HL-60 (cell line): ENCODE measurements around the gene WDR19.

ENCODE experiments used
- DNase-seq, 2 experiments: peaks; one replicate each; pipeline ENCODE4 v3.0.0-alpha.2; 2010 to 2020; ENCODE audit warnings: low read depth in 1 of 2, low spot score in 1 of 2
- H3K27ac ChIP-seq: fragments of 250-450 bp; sonication (Bioruptor Pico); replicated peaks from 2 replicates; pipeline ENCODE4 v1.5.1; 2020; ENCODE audit warnings: mild to moderate bottlenecking, moderate library complexity
- H3K27me3 ChIP-seq: fragments of 250-450 bp; sonication (Bioruptor Pico); 2 replicates; pipeline ENCODE4 v1.5.1; 2021; ENCODE audit warnings: mild to moderate bottlenecking, moderate library complexity; ENCODE audit not compliant: insufficient read depth, poor library complexity, severe bottlenecking
- H3K4me3 ChIP-seq: replicated peaks from 2 replicates; pipeline ENCODE4 v1.5.1; 2011; ENCODE audit warnings: mild to moderate bottlenecking, control low read depth, low read length; ENCODE audit not compliant: insufficient read depth
- GABPA ChIP-seq: IDR thresholded peaks from 2 replicates; pipeline ENCODE4 v1.6.1; 2012; ENCODE audit warnings: low read depth
- POLR2AphosphoS5 ChIP-seq: IDR thresholded peaks from 2 replicates; pipeline ENCODE4 v1.6.1; 2012; ENCODE audit warnings: low read depth
- SPI1 ChIP-seq: IDR thresholded peaks from 2 replicates; pipeline ENCODE4 v1.6.1; 2012; ENCODE audit warnings: low read depth, mild to moderate bottlenecking, borderline replicate concordance
- TF ChIP-seq, protein P1 (sequence below): IDR thresholded peaks from 2 replicates; pipeline ENCODE4 v1.6.1; 2012; ENCODE audit warnings: low read depth; ENCODE audit not compliant: insufficient replicate concordance
- TF ChIP-seq, protein P2 (sequence below): IDR thresholded peaks from one replicate; pipeline ENCODE4 v1.5.1; 2011; ENCODE audit warnings: low read length, control low read depth, inconsistent platforms; ENCODE audit not compliant: insufficient read depth

WDR19 gene

DNA sequence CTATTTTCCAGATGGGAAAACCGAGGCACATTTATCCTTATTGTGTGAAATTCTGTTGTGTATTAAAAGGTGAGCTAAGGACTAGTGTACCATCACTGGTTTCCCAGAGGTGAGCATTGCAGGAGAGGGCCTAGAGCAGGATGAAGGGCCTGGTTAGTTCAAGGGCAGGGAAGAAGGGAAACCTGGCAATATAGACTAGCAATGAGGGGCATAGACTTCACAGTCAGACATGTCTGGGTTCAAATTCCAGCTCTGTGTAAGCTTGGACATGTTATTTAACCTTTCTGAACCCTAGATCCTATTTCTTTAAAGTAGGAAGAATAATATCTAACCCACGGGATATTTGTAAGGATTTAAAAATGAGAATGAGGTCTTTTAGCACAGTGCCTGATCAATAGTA, 50.8 kb downstream of the WDR19 start:
- TF ChIP-seq, protein P1, sequence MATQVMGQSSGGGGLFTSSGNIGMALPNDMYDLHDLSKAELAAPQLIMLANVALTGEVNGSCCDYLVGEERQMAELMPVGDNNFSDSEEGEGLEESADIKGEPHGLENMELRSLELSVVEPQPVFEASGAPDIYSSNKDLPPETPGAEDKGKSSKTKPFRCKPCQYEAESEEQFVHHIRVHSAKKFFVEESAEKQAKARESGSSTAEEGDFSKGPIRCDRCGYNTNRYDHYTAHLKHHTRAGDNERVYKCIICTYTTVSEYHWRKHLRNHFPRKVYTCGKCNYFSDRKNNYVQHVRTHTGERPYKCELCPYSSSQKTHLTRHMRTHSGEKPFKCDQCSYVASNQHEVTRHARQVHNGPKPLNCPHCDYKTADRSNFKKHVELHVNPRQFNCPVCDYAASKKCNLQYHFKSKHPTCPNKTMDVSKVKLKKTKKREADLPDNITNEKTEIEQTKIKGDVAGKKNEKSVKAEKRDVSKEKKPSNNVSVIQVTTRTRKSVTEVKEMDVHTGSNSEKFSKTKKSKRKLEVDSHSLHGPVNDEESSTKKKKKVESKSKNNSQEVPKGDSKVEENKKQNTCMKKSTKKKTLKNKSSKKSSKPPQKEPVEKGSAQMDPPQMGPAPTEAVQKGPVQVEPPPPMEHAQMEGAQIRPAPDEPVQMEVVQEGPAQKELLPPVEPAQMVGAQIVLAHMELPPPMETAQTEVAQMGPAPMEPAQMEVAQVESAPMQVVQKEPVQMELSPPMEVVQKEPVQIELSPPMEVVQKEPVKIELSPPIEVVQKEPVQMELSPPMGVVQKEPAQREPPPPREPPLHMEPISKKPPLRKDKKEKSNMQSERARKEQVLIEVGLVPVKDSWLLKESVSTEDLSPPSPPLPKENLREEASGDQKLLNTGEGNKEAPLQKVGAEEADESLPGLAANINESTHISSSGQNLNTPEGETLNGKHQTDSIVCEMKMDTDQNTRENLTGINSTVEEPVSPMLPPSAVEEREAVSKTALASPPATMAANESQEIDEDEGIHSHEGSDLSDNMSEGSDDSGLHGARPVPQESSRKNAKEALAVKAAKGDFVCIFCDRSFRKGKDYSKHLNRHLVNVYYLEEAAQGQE, result no peak
- TF ChIP-seq GABPA (no peak), SPI1 (no peak), POLR2AphosphoS5 (no peak)
- H3K27ac ChIP-seq, result no peak overlapping the region
- no peaks in the 10 kb centered on the region for H3K27me3 ChIP-seq
- H3K4me3 ChIP-seq, result no peak overlapping the region
- no peak for DNase-seq

DNA sequence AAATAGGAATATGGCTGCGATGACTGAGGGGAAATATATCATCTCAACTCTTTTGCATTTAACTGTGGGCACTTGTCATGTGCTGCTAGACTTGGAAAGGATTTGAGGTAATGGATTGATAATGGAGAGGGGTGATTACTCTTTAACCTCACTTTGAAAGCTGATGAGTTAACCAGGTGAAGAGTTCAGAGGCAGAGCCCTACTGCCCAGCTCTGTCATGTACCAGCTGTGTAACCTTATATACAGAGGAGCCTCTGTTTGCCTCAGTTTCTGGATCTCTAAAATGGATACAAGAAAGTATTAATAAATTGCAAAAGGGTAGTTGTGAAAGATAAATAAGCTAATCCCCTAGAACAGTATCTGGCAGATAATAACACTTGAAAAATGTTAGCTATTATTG, 51.5 kb downstream of the WDR19 start:
- Histone ChIP-seq H3K4me3 (no peak overlapping the region), H3K27me3 (no peaks in the 10 kb centered on the region), H3K27ac (no peak overlapping the region)
- no peak for DNase-seq
- TF ChIP-seq SPI1, result no peak
- TF ChIP-seq GABPA, result no peak
- TF ChIP-seq, protein P1, result no peak
- TF ChIP-seq, protein P2, sequence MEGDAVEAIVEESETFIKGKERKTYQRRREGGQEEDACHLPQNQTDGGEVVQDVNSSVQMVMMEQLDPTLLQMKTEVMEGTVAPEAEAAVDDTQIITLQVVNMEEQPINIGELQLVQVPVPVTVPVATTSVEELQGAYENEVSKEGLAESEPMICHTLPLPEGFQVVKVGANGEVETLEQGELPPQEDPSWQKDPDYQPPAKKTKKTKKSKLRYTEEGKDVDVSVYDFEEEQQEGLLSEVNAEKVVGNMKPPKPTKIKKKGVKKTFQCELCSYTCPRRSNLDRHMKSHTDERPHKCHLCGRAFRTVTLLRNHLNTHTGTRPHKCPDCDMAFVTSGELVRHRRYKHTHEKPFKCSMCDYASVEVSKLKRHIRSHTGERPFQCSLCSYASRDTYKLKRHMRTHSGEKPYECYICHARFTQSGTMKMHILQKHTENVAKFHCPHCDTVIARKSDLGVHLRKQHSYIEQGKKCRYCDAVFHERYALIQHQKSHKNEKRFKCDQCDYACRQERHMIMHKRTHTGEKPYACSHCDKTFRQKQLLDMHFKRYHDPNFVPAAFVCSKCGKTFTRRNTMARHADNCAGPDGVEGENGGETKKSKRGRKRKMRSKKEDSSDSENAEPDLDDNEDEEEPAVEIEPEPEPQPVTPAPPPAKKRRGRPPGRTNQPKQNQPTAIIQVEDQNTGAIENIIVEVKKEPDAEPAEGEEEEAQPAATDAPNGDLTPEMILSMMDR, result no peak

DNA sequence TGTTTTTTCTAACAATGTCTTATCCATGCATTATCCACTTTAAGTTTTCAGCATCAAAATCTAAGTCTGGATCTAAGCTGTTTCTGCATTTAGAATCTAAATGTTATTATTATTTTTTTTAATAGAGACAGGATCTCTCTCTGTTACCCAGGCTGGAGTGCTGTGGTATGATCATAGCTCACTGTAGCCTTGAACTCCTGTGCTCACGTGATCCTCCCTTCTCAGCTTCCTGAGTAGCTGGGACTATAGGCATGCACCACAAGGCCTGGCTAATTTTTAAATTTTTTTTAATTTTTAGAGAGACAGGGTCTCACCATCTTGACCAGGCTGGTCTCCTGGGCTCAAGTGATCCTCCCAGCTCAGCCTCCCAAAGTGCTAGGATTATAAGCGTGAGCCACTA, 52.7 kb downstream of the WDR19 start:
- Histone ChIP-seq H3K27me3 (no peaks in the 10 kb centered on the region), H3K4me3 (no peak overlapping the region), H3K27ac (no peak overlapping the region)
- no peak for DNase-seq
- TF ChIP-seq, protein P1, result no peak
- TF ChIP-seq, protein P2, result no peak
- TF ChIP-seq POLR2AphosphoS5 (no peak), SPI1 (no peak), GABPA (no peak)

DNA sequence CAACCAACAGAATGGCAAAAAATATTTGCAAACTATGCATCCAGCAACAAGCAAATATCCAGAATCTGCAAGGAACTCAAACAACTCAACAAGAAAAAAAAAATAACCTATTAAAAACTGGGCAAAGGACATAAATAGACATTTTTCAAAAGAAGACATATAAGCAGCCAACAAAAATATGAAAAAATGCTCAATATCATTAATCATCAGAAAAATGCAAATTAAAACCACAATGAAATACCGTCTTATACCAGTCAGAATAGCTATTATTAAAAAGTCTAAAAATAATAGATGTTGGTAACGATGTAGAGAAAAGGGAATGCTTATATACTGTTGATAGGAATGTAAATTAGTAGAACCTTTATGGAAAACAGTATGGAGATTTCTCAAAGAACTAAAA, 53.4 kb downstream of the WDR19 start:
- Histone ChIP-seq H3K4me3 (no peak overlapping the region), H3K27ac (no peak overlapping the region), H3K27me3 (no peaks in the 10 kb centered on the region)
- no peak for TF ChIP-seq GABPA
- no peak for DNase-seq
